Measurements from ENCODE around the gene MAGI2. TPM values are rescaled to one million over a fixed set of nuclear protein-coding genes. Genes with fewer than 3 reads are reported as not detected.

The MAGI2 gene
- polyA plus RNA-seq, 3 donors = 0.03 to 0.11 TPM; not detected in 1

GRCh38 chr7:79300573-79300972 lies 152.9 kb downstream of the MAGI2 start:
- no peak for DNase-seq
- Histone ChIP-seq H3K4me2 (replicated peaks; ENCODE audit: extremely low read depth, low read length, poor library complexity, severe bottlenecking) (no peak overlapping the region), H4K20me1 (ENCODE audit: insufficient read depth, low read length) (no peaks in the 10 kb centered on the region), H3K27me3 (ENCODE audit: control insufficient read depth in 2 of 2, insufficient read depth in 2 of 2, low read length in 2 of 2) (no peaks in the 10 kb centered on the region), H3K9ac (ENCODE audit: insufficient read depth, low read length, poor library complexity, severe bottlenecking) (no peak overlapping the region), H3K27ac (ENCODE audit: low read depth in 1 of 2, low read length in 2 of 2) (no peak overlapping the region), H3K4me3 (replicated peaks in 1 of 3; ENCODE audit: low read depth in 2 of 3, low read length in 3 of 3) (no peak overlapping the region), H3K9me3 (replicated peaks in 1 of 2; ENCODE audit: control insufficient read depth in 1 of 2, insufficient read depth in 1 of 2, low read length in 2 of 2) (no peaks in the 10 kb centered on the region), H3K4me1 (ENCODE audit: control insufficient read depth in 1 of 2, insufficient read depth in 2 of 2, low read length in 2 of 2) (no peaks in the 10 kb centered on the region), H3K79me2 (ENCODE audit: insufficient read depth, low read length) (no peaks in the 10 kb centered on the region), H2AFZ (ENCODE audit: insufficient read depth, low read depth, low read length, poor library complexity, severe bottlenecking) (no peak overlapping the region), H3K36me3 (replicated peaks in 1 of 2; ENCODE audit: control insufficient read depth in 1 of 2, insufficient read depth in 2 of 2, low read length in 2 of 2) (no peaks in the 10 kb centered on the region)
- Mint-ChIP-seq H3K27me3 (ENCODE audit: low read depth in 3 of 3) (peaks cover 0 to 3% (median 1%) of the 10 kb centered on the region in 3 donors), H3K36me3 (no peaks in the 10 kb centered on the region), H3K27ac (no peak overlapping the region), H3K4me3 (no peak overlapping the region), H3K9me3 (no peaks in the 10 kb centered on the region), H3K4me1 (peaks cover 5% of the 10 kb centered on the region)
- TF ChIP-seq CTCF (IDR thresholded peaks at IDR 0.05) = no peak
- intact Hi-C loops (cut with micrococcal nuclease) = no loop called here

- Mint-ChIP-seq H3K4me1 (peaks cover 5% of the 10 kb centered on the region), H3K27me3 (ENCODE audit: low read depth in 3 of 3) (peaks cover 0 to 3% (median 1%) of the 10 kb centered on the region in 3 donors), H3K9me3 (no peaks in the 10 kb centered on the region), H3K27ac (no peak overlapping the region), H3K4me3 (no peak overlapping the region), H3K36me3 (no peaks in the 10 kb centered on the region)
- H3K4me1 ChIP-seq (ENCODE audit: control insufficient read depth in 1 of 2, insufficient read depth in 2 of 2, low read length in 2 of 2) = no peaks in the 10 kb centered on the region
- no peaks in the 10 kb centered on the region for H3K36me3 ChIP-seq (replicated peaks in 1 of 2; ENCODE audit: control insufficient read depth in 1 of 2, insufficient read depth in 2 of 2, low read length in 2 of 2)
- no peaks in the 10 kb centered on the region for H4K20me1 ChIP-seq (ENCODE audit: insufficient read depth, low read length)
- H3K9ac ChIP-seq (ENCODE audit: insufficient read depth, low read length, poor library complexity, severe bottlenecking) = no peak overlapping the region
- no CpG with 5 or more reads among the region's 3 CpGs for WGBS (ENCODE audit: insufficient coverage)
- peak; percentile 47 for TF ChIP-seq CTCF (IDR thresholded peaks at IDR 0.05)
- H3K27me3 ChIP-seq (ENCODE audit: control insufficient read depth in 2 of 2, insufficient read depth in 2 of 2, low read length in 2 of 2) = no peaks in the 10 kb centered on the region
- no peak overlapping the region for H3K27ac ChIP-seq (ENCODE audit: low read depth in 1 of 2, low read length in 2 of 2)
- H3K4me3 ChIP-seq (replicated peaks in 1 of 3; ENCODE audit: low read depth in 2 of 3, low read length in 3 of 3) = no peak overlapping the region
- H3K4me2 ChIP-seq (replicated peaks; ENCODE audit: extremely low read depth, low read length, poor library complexity, severe bottlenecking) = no peak overlapping the region
- H2AFZ ChIP-seq (ENCODE audit: insufficient read depth, low read depth, low read length, poor library complexity, severe bottlenecking) = no peak overlapping the region
- no peak for DNase-seq
- intact Hi-C loops (cut with micrococcal nuclease) = no loop called here
- no peaks in the 10 kb centered on the region for H3K79me2 ChIP-seq (ENCODE audit: insufficient read depth, low read length)
- H3K9me3 ChIP-seq (replicated peaks in 1 of 2; ENCODE audit: control insufficient read depth in 1 of 2, insufficient read depth in 1 of 2, low read length in 2 of 2) = no peaks in the 10 kb centered on the region
Measured at GRCh38 chr7:79298145-79298760, 155.2 kb downstream of the MAGI2 start.

Data from CD14-positive monocyte (primary cell).